Stimulated activated CD8-positive, alpha-beta memory T cell treated with anti-CD3 and anti-CD28 coated beads, Interleukin-15, amount 100 ng/mL, for 48 hours (primary cell): ENCODE measurements around the gene UBE4B.
"Not testable (repeated sequence)": the region's sequence is repeated elsewhere in the genome, so short reads cannot be mapped to it uniquely, and the experiment has no call there.

ENCODE experiments used
- DNase-seq, 2 donors: peaks; one replicate each; pipeline ENCODE4 v3.0.0-alpha.2; 2020; ENCODE audit warnings: low read depth in 2 of 2

Gene UBE4B

GRCh38 chr1:10173582-10173981, 140.8 kb downstream of the UBE4B start:
- DNase-seq: peak in 1 of 2 donors; percentile 24

DNA sequence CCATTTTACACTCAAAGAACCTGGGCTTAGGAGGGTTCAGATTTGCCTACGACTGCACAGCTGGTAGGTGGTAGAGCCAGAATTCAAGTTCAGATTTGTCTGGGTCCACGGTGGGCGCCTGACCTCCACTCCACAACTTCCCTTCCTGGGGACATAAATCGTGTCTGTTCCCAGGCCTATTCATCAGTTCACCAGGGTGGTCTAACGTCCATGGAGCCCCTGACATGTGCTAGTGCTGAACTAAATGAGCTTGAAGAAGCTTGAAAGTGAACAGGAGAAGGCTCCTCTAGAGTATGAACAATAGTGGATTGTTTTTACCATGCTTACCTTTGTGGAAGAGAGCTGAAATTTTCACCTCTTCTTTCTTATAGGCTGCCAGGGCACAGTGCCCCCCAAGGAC, 145.1 kb downstream of the UBE4B start:
- no peak for DNase-seq

DNA sequence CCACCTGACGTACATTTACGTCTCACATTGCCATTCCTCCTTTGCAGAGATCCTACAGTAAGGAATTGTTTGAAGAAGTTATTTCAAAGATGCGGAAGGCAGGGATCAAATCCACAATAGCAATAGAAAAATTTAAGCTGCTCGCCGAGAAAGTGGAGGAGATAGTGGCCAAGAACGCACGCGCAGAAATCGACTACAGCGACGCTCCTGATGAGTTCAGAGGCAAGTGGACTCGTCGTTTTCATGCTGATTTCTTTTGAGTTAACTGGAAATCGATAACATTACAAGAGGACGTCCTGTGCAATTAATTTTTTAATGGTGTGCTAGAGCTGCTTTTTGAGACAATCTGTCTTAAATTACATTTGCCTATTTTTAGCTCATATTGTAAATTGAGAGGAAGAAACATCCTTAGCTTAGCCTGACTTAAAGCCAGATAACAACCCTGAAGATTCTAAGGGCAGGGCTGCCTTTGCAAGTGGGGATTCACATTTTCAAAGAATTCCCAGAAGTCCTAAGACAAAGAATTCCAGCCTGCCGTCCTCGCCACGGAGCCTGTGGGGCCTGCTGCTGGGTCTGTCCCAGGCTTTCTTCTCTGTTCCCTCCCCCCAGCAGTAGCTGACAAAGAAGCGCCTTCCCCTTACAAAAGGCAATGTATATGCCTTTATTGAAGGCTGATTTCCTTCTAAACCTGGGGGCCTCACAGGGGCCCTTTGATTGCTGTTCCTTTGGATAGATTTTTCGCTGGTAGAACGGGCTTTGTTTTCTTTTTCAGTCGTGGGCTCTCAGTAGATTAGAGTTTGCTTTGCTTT, 146.0 kb downstream of the UBE4B start:
- no peak for DNase-seq

DNA sequence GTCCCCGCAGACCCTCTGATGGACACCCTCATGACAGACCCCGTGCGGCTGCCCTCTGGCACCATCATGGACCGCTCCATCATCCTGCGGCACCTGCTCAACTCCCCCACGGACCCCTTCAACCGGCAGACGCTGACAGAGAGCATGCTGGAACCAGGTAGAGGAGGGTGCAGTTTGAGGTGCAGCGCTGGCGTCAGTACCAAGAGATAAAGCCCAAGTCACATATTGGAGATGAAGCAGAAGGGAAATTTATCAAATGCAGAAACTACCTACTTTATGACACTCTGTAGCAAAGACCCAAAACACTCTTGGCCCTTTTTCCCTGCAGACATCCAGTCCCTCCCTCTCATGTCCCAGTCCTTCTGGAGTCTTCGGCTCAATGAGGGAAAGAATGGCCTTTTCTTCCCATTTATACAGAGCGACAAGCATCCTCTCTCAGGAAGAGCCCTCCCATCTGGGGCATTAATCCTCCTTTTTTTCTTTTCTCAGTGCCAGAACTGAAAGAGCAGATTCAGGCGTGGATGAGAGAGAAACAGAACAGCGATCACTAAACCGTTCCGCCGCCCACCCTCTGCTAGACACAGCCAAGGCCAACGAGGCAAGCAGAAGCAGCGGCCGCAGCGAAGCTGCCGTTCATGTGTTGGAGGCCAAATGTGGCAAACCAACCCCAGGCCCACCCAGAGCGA, 146.8 kb downstream of the UBE4B start:
- no peak for DNase-seq

- DNase-seq: no peak
Measured at GRCh38 chr1:10181154-10181553, 148.4 kb downstream of the UBE4B start.

- DNase-seq: no peak
Measured at GRCh38 chr1:10185759-10186158, 153.0 kb downstream of the UBE4B start.

- no peak for DNase-seq
Measured at GRCh38 chr1:10186331-10187025, 153.7 kb downstream of the UBE4B start.

DNA sequence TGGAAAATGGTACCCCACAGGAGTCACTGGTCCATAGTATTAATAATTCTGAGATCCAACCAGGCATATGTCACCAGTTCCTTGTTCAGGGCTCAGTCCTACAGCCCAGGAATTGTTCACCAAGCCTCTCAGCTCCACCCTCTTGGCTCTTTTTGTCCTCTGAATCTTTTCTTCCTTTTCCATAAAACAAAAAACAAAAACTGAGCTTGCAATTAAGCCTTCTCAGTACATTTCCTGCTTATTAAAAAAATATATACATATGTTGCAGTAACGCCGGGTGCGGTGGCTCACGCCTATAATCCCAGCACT, 154.2 kb downstream of the UBE4B start:
- no peak for DNase-seq

DNA sequence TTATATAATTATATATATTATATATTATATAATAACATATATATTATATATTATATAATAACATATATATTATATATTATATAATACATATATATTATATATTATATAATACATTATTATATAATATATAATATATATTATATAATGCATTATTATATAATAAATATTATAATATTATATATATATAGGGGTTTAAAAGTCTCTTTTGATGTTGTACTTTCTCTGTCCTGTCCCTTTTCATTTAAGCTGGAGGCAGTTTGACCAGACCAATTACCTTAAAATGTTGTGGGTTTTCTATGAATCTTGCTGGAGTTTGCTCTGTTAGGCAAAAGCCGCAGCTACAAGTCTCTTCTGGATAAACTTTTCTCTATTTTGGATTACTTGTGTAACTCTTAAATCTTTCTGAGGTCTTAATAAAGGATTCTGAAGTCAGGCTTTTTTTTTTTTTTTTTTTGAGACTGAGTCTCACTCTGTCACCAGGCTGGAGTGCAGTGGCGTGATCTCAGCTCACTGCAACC, 155.4 kb downstream of the UBE4B start:
- no peak for DNase-seq

DNA sequence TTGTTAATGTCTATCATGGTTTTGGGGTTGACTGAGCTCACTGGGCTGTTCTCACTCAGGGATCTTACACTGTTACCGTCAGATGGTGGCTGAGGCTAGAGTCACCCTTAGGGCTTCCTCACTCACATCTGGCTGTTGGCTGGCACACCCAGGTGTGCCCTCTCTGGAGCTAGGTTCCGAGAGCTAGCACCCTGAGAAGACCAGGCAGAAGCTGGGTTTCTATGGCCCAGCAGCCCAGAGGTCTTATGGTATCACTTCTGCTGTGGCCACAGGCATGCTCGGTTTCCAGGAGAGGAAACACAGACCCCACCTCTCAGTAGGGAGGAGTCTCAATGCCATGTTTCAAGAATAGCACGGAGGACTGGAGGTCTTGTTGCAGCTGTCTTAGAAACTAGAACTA, 156.9 kb downstream of the UBE4B start:
- no peak for DNase-seq

DNA sequence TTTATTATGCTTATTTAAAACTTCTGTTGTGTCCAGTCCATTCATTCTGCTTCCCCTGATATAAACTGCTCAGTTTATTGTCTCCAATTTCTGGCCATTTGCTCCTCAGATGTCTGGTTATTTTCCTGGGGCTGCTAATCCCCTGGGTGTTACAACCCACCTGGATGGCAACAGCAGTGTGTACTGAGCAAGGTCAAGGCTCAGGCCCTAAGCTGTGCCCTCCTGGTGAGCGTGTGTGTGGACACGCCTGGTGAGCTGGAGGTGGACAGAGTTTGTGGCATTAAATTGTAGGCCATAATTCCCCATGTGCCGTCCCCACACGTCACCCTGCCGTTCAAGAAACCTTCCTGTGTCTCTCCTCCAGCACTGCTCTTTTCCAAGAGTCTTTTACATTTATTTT, 159.5 kb downstream of the UBE4B start:
- DNase-seq: no peak

DNA sequence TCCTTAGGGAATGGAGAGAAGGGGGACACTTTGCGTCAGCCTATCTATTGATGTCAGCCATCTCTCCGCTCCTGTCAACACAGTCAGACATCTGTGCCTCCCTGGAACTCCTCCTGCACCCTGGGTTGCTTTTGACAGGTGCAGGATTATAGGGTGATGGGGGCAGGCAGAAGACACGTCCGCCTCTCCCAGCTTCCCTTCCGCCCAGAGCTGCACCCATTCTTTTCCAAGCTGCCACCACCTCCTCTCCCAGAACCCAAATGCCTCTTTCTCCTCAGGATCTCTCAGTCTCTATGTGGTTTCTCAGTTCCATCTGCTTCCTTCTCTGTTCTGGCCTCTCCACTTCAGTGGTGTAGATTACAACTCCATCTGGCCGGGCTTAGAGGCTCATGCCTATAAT, 160.5 kb downstream of the UBE4B start:
- DNase-seq: no peak

DNA sequence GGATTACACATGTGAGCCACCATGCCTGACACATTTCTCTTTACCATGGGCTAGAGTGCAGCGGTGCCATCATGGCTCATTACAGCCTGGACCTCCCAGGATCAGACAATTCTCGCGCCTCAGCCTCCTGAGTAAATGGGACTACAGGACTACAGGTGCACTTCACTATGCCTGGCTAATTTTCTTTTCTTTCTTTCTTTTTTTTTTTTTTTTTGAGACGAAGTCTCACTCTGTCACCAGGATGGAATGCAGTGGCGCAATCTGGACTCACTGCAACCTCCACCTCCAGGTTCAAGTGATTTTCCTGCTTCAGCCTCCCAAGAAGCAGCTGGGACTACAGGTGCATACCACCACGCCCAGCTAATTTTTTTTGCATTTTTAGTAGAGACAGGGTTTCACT, 162.8 kb downstream of the UBE4B start:
- no peak for DNase-seq

GRCh38 chr1:10196976-10197375, 164.2 kb downstream of the UBE4B start:
- no peak for DNase-seq

DNA sequence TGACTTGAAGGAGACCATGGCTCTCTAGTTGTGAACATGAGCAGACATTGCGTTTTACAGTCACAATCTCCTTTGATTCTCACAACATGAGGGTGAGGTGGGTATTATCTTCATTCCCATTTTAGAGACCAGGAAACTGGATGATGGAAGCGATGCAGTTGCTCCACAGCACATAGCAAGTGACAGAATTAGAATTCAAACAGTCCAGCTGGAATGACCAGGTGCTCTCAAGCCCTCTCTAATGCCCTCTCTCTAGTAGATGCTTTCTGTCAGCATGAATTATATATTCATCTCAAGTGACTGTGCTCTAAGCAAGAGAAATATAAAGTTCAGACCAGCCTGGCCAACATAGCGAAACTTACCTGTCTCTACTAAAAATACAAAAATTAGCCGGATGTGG, 167.9 kb downstream of the UBE4B start:
- DNase-seq: no peak

DNA sequence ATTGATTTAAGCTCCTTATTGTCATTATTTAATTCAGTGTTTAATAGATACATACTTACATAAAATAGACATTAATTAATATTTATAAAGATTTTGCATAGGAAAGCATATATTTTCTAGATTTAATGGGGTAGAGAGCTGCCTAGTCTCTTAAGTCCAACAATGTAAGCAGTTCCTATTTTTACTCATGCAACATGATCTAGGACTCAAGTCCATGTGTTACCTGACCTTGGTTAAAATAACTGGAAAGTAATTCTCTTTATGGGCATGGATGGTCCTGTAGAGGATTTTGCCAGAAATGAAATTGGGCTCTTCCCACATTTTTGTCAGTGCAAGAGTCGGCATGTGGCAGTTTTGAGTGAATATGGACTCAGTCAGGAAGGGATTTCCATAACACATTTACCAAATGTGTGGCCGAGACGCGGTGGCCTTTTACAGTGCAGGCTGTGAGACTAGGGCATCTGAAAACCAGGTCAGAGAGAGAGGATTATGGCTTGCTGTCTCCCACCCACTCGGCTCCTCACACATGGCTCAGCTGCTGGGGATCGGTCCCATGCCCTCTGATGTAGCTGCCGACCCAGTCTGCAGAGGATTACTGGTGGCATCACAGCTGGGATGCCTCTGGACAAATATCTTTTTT, 171.4 kb downstream of the UBE4B start:
- DNase-seq: no peak

DNA sequence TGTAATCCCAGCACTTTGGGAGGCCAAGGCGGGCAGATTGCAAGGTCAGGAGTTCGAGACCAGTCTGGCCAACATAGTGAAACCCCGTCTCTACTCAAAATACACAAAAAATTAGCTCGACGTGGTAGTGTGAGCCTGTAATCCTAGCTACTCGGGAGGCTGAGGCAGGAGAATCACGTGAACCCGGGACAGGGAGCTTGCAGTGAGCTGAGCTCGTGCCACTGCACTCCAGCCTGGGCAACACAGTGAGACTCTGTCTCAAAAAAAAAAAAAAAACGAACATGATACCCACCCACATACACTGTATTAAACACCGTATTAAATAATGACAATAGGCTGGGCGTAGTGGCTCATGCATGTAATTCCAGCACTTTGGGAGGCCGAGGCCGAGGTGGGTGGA, 172.4 kb downstream of the UBE4B start:
- DNase-seq: not testable (repeated sequence)

DNA sequence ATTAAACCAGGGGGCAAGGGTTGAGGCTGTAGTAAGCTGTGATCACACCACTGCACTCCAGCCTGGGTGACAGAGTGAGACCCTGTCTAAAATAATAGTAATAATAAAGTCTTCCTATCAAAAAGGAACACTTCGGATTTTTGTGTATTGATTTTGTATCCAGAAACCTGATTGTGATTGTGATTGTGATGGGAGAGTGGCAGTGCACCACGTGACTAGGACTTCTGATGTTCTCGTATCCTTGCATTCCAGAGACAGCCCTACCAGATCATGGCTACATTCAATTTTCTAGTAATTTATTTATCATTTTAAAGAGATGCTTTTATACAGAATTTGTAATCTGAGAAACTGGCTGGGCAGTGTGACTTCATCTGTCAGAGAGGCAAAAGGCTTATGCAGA, 175.1 kb downstream of the UBE4B start:
- DNase-seq: no peak

DNA sequence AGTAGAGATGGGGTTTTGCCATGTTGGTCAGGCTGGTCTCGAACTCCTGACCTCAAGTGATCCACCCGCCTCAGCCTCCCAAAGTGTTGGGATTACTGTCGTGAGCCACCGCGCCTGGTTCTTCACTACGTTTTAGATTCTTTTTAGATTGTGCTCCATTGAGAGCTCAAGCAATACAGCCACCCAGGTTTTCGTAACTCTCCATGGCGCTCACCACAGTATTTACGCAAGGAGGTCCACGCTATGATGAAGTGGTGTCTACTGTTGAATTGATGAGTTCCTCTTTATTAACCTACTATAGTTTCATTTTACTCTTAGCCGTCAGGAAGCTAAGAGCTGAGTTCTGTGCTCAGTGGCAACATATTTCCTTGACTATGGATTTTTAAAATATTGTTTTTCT, 175.8 kb downstream of the UBE4B start:
- DNase-seq: no peak

- DNase-seq: no peak
Measured at GRCh38 chr1:10209590-10209904, 176.8 kb downstream of the UBE4B start.

GRCh38 chr1:10209905-10210810, 177.4 kb downstream of the UBE4B start, which contains the start of gene KIF1B:
KIF1B (plus strand) TSS chr1:10210570; CDS start chr1:10232329, 21,759 bp downstream.
- DNase-seq: peak; percentile 94 to 97
